Spleen (tissue), 7 donors: Measurements from ENCODE around the gene KIR2DL3.

ENCODE experiments used
- POLR2AphosphoS5 ChIP-seq, 3 donors: sonication (generic); formaldehyde crosslinking; IDR thresholded peaks; one replicate each; pipeline ENCODE4 v1.5.1; 2017; ENCODE audit warnings: antibody characterized with exemption in 3 of 3
- TF ChIP-seq, protein P1 (sequence below), 11 experiments: fragments of 200-600 bp in 7 of 11; fragments of 450-650 bp in 4 of 11; sonication (generic) in 4 of 11; IDR thresholded peaks in 8 of 11; conservative IDR thresholded peaks in 3 of 11; 1 replicate in 7 of 11; 2 replicates in 4 of 11; pipeline versions ENCODE4 v1.4.0 to v1.8.0; 2016 to 2021; ENCODE audit warnings: antibody characterized with exemption in 11 of 11, inconsistent platforms in 4 of 11, mild to moderate bottlenecking in 1 of 11
- donor health status: DM: no; HTN: no; CAD: no; lungs with moderate emphysema.
- donor health status: DM: no; HTN: no; CAD: no.
- donor health status: DM: no; HTN: no; CAD: no.

DNA sequence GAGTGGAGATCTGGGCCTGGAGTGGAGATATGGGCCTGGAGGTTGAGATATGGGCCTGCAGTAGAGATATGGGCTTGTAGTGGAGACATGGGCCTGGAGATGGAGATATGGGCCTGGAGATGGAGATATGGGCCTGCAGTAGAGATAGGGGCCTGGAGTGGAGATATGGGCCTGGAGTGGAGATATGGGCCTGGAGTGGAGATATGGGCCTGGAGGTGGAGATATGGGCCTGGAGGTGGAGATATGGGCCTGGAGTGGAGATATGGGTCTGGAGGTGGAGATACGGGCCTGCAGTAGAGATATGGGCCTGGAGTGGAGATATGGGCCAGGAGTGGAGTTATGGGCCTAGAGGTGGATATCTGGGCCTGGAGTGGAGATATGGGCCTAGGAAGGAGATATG, 402 bp downstream of the KIR2DL3 start:
- TF ChIP-seq, protein P1, sequence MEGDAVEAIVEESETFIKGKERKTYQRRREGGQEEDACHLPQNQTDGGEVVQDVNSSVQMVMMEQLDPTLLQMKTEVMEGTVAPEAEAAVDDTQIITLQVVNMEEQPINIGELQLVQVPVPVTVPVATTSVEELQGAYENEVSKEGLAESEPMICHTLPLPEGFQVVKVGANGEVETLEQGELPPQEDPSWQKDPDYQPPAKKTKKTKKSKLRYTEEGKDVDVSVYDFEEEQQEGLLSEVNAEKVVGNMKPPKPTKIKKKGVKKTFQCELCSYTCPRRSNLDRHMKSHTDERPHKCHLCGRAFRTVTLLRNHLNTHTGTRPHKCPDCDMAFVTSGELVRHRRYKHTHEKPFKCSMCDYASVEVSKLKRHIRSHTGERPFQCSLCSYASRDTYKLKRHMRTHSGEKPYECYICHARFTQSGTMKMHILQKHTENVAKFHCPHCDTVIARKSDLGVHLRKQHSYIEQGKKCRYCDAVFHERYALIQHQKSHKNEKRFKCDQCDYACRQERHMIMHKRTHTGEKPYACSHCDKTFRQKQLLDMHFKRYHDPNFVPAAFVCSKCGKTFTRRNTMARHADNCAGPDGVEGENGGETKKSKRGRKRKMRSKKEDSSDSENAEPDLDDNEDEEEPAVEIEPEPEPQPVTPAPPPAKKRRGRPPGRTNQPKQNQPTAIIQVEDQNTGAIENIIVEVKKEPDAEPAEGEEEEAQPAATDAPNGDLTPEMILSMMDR (IDR thresholded peaks at IDR 0.05 in 8 of 11, conservative IDR thresholded peaks at IDR 0.05 in 3 of 11): no peak
- TF ChIP-seq POLR2AphosphoS5 (IDR thresholded peaks at IDR 0.05): no peak
